ENCODE results near the gene DGLUCY. TPM values are rescaled to one million over a fixed set of nuclear protein-coding genes. Genes with fewer than 3 reads are reported as not detected.
A peak's percentile ranks its signal among the peaks of the same experiment; 100 is the strongest.

The DGLUCY gene
- total and polyA plus RNA-seq, 10 donors = 24.1 to 134 (median 96.7) TPM

GRCh38 chr14:91215381-91215780 is 101.5 kb downstream of the DGLUCY start:
- Histone ChIP-seq H3K27me3 (replicated peaks in 1 of 7) (no peaks in the 10 kb centered on the region), H3K9me3 (no peaks in the 10 kb centered on the region), H3K27ac (no peak overlapping the region), H3K4me3 (no peak overlapping the region), H3K4me1 (peaks cover 0 to 15% (median 6%) of the 10 kb centered on the region in 6 donors), H3K36me3 (peaks cover 2 to 100% (median 52%) of the 10 kb centered on the region in 6 donors)
- DNase-seq = peak; percentile 37
- TF ChIP-seq, protein P1, sequence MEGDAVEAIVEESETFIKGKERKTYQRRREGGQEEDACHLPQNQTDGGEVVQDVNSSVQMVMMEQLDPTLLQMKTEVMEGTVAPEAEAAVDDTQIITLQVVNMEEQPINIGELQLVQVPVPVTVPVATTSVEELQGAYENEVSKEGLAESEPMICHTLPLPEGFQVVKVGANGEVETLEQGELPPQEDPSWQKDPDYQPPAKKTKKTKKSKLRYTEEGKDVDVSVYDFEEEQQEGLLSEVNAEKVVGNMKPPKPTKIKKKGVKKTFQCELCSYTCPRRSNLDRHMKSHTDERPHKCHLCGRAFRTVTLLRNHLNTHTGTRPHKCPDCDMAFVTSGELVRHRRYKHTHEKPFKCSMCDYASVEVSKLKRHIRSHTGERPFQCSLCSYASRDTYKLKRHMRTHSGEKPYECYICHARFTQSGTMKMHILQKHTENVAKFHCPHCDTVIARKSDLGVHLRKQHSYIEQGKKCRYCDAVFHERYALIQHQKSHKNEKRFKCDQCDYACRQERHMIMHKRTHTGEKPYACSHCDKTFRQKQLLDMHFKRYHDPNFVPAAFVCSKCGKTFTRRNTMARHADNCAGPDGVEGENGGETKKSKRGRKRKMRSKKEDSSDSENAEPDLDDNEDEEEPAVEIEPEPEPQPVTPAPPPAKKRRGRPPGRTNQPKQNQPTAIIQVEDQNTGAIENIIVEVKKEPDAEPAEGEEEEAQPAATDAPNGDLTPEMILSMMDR (IDR thresholded peaks at IDR 0.05 in 8 of 11, conservative IDR thresholded peaks at IDR 0.05 in 3 of 11) = no peak
- no peak for TF ChIP-seq POLR2AphosphoS5 (IDR thresholded peaks at IDR 0.05)
- TF ChIP-seq POLR2A (IDR thresholded peaks at IDR 0.05) = no peak
- intact Hi-C loops (cut with DNase I; ENCODE audit: low total_unique reads) = no loop called here
- 91 to 98% (median 96%) methylated on average over 8 to 10 of the region's 10 CpGs for WGBS, 5 donors

DNA sequence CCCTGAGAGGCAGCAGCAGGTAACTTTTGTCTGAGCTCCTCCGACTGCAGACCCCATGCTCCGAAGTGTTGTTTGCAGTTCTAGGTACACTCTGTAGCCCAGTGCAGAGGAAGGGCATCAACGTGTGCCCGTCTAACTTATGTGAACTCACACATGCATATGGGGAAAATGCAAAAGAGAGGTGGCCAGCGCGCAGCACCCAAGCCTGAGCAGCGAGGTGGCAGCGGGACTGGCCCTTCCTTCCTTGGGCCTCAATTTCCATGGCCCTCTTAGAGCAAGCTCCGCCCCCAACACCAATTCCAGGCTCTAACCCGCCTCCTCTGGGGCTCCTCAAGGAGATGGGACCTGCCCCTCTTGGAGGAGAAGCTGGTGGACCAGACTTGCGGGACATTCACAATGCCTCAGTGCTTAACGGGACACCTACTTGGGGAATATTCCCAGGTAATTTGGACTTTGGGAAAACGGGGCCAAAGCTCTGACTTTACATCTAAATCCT is 102.9 kb downstream of the DGLUCY start:
- TF ChIP-seq, protein P1 (IDR thresholded peaks at IDR 0.05 in 8 of 11, conservative IDR thresholded peaks at IDR 0.05 in 3 of 11) = no peak
- TF ChIP-seq POLR2A (IDR thresholded peaks at IDR 0.05) (no peak), POLR2AphosphoS5 (IDR thresholded peaks at IDR 0.05) (no peak)
- intact Hi-C loops (cut with DNase I; ENCODE audit: low total_unique reads) = no loop called here
- peaks cover 2 to 100% (median 48%) of the 10 kb centered on the region in 6 donors for H3K36me3 ChIP-seq
- H3K4me3 ChIP-seq = no peak overlapping the region
- no peak for DNase-seq
- no peaks in the 10 kb centered on the region for H3K27me3 ChIP-seq (replicated peaks in 1 of 7)
- WGBS, 5 donors = 94 to 96% (median 96%) methylated on average over 8 to 13 of the region's 13 CpGs
- H3K4me1 ChIP-seq = peaks cover 0 to 18% (median 6%) of the 10 kb centered on the region in 6 donors
- no peaks in the 10 kb centered on the region for H3K9me3 ChIP-seq
- H3K27ac ChIP-seq = no peak overlapping the region

- TF ChIP-seq, protein P1 (IDR thresholded peaks at IDR 0.05 in 8 of 11, conservative IDR thresholded peaks at IDR 0.05 in 3 of 11) = no peak
- TF ChIP-seq POLR2A (IDR thresholded peaks at IDR 0.05) = no peak
- no peak for TF ChIP-seq POLR2AphosphoS5 (IDR thresholded peaks at IDR 0.05)
- Histone ChIP-seq H3K4me3 (no peak overlapping the region), H3K36me3 (peaks cover 2 to 98% (median 36%) of the 10 kb centered on the region in 6 donors), H3K27ac (peak overlapping the region in 1 of 8 donors; percentile 8), H3K27me3 (replicated peaks in 1 of 7) (no peaks in the 10 kb centered on the region), H3K4me1 (peaks cover 0 to 23% (median 6%) of the 10 kb centered on the region in 6 donors), H3K9me3 (no peaks in the 10 kb centered on the region)
- DNase-seq = no peak
- 87 to 96% (median 89%) methylated on average over 3 to 4 of the region's 4 CpGs for WGBS, 5 donors
- intact Hi-C loops (cut with DNase I; ENCODE audit: low total_unique reads) = no loop called here
Measured at GRCh38 chr14:91218014-91218413, 104.1 kb downstream of the DGLUCY start.

- peaks cover 0 to 27% (median 10%) of the 10 kb centered on the region in 6 donors for H3K4me1 ChIP-seq
- 53 to 80% (median 74%) methylated on average over 11 to 13 of the region's 13 CpGs for WGBS, 5 donors
- intact Hi-C loops (cut with DNase I; ENCODE audit: low total_unique reads) = no loop called here
- no peaks in the 10 kb centered on the region for H3K27me3 ChIP-seq (replicated peaks in 1 of 7)
- H3K36me3 ChIP-seq = peaks cover 2 to 98% (median 36%) of the 10 kb centered on the region in 6 donors
- no peak overlapping the region for H3K4me3 ChIP-seq
- H3K9me3 ChIP-seq = no peaks in the 10 kb centered on the region
- TF ChIP-seq, protein P1 (IDR thresholded peaks at IDR 0.05 in 8 of 11, conservative IDR thresholded peaks at IDR 0.05 in 3 of 11) = no peak
- TF ChIP-seq POLR2AphosphoS5 (IDR thresholded peaks at IDR 0.05) (no peak), POLR2A (IDR thresholded peaks at IDR 0.05) (no peak)
- no peak for DNase-seq
- H3K27ac ChIP-seq = peak overlapping the region in 5 of 8 donors; percentile 38 to 72 (median 57)
Measured at GRCh38 chr14:91219517-91220389, 105.9 kb downstream of the DGLUCY start.

Measured in spleen (tissue), 11 donors.